ENCODE measurements around the gene TAF1B.
A peak's percentile ranks its signal among the peaks of the same experiment; 100 is the strongest.

The TAF1B gene

DNA sequence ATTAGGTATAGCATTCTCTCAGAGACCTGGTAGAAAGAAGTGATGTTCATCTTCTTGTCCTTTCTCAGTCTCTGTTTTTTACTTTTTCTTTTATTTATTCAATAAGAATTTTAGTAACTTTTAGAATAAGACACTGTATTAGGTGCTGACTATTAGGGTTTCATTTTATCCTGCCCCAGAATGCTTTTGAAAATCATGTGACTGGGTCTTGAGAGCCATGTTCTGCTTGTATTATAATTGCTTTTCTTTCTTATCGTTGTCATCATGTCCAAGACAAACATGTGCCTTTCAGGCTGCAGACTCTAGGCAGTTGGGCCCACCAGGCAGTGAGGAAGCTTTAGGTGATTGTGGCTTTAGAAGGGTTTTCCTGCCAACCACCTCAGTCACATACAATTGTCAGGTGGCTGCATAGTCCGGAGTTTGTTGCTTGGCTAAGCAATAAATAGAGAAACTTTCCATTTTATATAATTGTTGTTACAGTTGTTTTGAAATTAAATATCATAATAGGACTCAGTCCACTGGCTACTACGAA is 123.3 kb downstream of the TAF1B start:
- H3K4me2 ChIP-seq (ENCODE audit: low read depth, low read length, poor library complexity, severe bottlenecking) = no peak overlapping the region
- H3K27ac ChIP-seq (ENCODE audit: low read depth, low read length) = no peak overlapping the region
- TF ChIP-seq EZH2phosphoT487 (conservative IDR thresholded peaks at IDR 0.05; ENCODE audit: low read length) = no peak
- TF ChIP-seq, protein P1, sequence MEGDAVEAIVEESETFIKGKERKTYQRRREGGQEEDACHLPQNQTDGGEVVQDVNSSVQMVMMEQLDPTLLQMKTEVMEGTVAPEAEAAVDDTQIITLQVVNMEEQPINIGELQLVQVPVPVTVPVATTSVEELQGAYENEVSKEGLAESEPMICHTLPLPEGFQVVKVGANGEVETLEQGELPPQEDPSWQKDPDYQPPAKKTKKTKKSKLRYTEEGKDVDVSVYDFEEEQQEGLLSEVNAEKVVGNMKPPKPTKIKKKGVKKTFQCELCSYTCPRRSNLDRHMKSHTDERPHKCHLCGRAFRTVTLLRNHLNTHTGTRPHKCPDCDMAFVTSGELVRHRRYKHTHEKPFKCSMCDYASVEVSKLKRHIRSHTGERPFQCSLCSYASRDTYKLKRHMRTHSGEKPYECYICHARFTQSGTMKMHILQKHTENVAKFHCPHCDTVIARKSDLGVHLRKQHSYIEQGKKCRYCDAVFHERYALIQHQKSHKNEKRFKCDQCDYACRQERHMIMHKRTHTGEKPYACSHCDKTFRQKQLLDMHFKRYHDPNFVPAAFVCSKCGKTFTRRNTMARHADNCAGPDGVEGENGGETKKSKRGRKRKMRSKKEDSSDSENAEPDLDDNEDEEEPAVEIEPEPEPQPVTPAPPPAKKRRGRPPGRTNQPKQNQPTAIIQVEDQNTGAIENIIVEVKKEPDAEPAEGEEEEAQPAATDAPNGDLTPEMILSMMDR (IDR thresholded peaks at IDR 0.05; ENCODE audit: insufficient read depth, low read length, poor library complexity, severe bottlenecking) = no peak
- no peak overlapping the region for H3K9ac ChIP-seq (ENCODE audit: low read length)
- H3K4me3 ChIP-seq (ENCODE audit: insufficient read depth, low read length, poor library complexity, severe bottlenecking) = no peak overlapping the region
- H3K79me2 ChIP-seq (ENCODE audit: insufficient read depth, low read length) = no peaks in the 10 kb centered on the region
- no peaks in the 10 kb centered on the region for H3K9me2 ChIP-seq (replicated peaks; ENCODE audit: insufficient read depth, low read length)
- H3F3A ChIP-seq (ENCODE audit: insufficient read depth) = no peaks in the 10 kb centered on the region
- no peaks in the 10 kb centered on the region for H4K20me1 ChIP-seq (ENCODE audit: low read depth, low read length)
- H3K36me3 ChIP-seq (ENCODE audit: low read length) = no peaks in the 10 kb centered on the region
- no peaks in the 10 kb centered on the region for H3K9me3 ChIP-seq (ENCODE audit: insufficient read depth, low read length)
- H2AFZ ChIP-seq (ENCODE audit: low read depth, low read length, severe bottlenecking) = no peak overlapping the region
- no peaks in the 10 kb centered on the region for H3K27me3 ChIP-seq (ENCODE audit: low read length)

DNA sequence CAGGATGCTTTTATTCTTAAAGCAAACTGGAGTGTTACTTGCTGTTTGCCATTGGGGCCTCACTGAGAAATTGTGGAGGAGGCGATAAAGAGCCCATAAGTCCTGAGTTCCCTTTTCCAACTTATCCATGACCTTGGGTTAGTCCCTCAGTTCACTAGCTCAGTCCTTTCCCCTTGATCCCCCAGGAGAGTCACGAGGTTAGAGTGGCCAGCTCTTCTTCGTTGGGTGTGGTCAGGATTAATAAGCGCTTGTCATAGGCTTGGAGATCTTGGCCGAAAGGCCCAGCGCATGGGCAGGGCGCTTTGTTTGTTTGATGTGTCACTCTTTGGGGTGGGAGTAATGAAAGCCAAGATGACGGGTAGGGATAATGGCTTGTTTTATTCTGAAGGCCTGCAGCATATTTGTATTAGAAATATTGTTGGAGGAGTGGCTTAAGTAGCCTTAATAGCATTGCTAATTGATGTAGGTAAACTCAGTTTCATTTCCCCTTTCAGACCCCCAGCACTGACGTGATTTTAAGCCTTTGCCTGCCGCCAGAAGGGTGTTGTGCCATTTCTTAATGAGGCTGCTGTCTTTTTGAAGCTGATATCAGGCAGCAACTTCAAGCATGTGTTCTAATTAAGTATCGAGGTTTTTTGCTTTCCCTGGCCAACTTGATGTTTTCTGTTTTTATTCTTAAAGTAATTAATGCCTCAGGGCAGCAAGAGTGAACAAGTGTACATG is 123.9 kb downstream of the TAF1B start:
- H3K27ac ChIP-seq (ENCODE audit: low read depth, low read length) = no peak overlapping the region
- H4K20me1 ChIP-seq (ENCODE audit: low read depth, low read length) = no peaks in the 10 kb centered on the region
- H3F3A ChIP-seq (ENCODE audit: insufficient read depth) = no peaks in the 10 kb centered on the region
- TF ChIP-seq, protein P1 (IDR thresholded peaks at IDR 0.05; ENCODE audit: insufficient read depth, low read length, poor library complexity, severe bottlenecking) = no peak
- TF ChIP-seq EZH2phosphoT487 (conservative IDR thresholded peaks at IDR 0.05; ENCODE audit: low read length) = no peak
- no peaks in the 10 kb centered on the region for H3K79me2 ChIP-seq (ENCODE audit: insufficient read depth, low read length)
- no peak overlapping the region for H2AFZ ChIP-seq (ENCODE audit: low read depth, low read length, severe bottlenecking)
- no peaks in the 10 kb centered on the region for H3K36me3 ChIP-seq (ENCODE audit: low read length)
- H3K9me2 ChIP-seq (replicated peaks; ENCODE audit: insufficient read depth, low read length) = no peaks in the 10 kb centered on the region
- H3K9me3 ChIP-seq (ENCODE audit: insufficient read depth, low read length) = no peaks in the 10 kb centered on the region
- H3K4me2 ChIP-seq (ENCODE audit: low read depth, low read length, poor library complexity, severe bottlenecking) = peak overlapping the region; percentile 29
- H3K9ac ChIP-seq (ENCODE audit: low read length) = no peak overlapping the region
- H3K27me3 ChIP-seq (ENCODE audit: low read length) = no peaks in the 10 kb centered on the region
- no peak overlapping the region for H3K4me3 ChIP-seq (ENCODE audit: insufficient read depth, low read length, poor library complexity, severe bottlenecking)

DNA sequence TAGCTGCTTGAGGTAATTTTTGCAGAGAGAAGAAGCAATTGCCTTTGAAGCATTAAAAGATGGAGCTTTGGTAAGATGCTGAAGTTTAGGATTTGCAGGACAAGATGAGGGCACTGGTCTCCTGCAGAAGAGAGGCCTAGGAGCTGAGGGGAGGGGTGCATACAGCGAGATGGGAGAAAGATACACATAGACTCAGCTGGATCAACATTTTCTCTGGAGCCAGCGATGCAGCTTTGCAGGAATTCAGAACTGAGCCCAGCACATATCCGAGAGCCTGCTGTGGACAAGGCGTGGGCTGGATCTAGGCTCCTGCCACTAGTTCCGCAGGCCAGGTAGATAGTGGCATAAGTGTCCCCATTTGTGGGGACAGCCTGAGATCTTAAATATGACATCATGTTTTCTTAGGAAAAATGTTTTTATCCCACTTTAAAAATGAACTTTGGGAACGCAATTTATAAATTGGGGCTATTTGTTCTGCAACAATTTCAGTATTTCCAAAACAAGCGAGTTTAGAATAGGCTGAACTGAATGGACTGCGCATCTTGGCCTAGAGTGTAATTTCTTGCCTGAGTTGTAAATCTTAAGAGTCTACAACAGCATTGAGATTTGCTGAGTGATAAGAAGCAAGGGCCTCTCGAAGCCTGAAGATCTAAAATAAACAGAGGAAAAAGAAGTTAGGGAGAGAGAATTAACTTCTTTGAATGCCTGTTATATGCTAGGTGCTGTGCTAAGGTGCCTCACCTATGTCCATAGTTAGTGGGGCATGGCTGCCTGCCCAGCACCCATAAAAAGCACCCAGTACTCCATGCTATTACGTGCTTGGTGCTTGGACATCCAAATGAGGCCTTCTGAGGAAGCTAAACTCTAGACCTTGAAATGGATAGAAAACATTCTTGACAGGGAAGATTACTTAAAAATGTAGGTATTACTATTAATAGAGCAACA is 125.6 kb downstream of the TAF1B start:
- Histone ChIP-seq H3K9me2 (replicated peaks; ENCODE audit: insufficient read depth, low read length) (no peaks in the 10 kb centered on the region), H3F3A (ENCODE audit: insufficient read depth) (no peaks in the 10 kb centered on the region), H3K36me3 (ENCODE audit: low read length) (no peaks in the 10 kb centered on the region), H3K4me3 (ENCODE audit: insufficient read depth, low read length, poor library complexity, severe bottlenecking) (no peak overlapping the region), H3K79me2 (ENCODE audit: insufficient read depth, low read length) (no peaks in the 10 kb centered on the region), H3K27ac (ENCODE audit: low read depth, low read length) (no peak overlapping the region), H3K9ac (ENCODE audit: low read length) (no peak overlapping the region), H4K20me1 (ENCODE audit: low read depth, low read length) (no peaks in the 10 kb centered on the region), H3K27me3 (ENCODE audit: low read length) (no peaks in the 10 kb centered on the region), H3K9me3 (ENCODE audit: insufficient read depth, low read length) (no peaks in the 10 kb centered on the region), H3K4me2 (ENCODE audit: low read depth, low read length, poor library complexity, severe bottlenecking) (no peak overlapping the region), H2AFZ (ENCODE audit: low read depth, low read length, severe bottlenecking) (no peak overlapping the region)
- TF ChIP-seq, protein P1 (IDR thresholded peaks at IDR 0.05; ENCODE audit: insufficient read depth, low read length, poor library complexity, severe bottlenecking) = no peak
- no peak for TF ChIP-seq EZH2phosphoT487 (conservative IDR thresholded peaks at IDR 0.05; ENCODE audit: low read length)

Measured in SU-DHL-6 (cell line).